Upper lobe of left lung (tissue), 6 donors: Measurements from ENCODE around the gene ZC3H14. TPM values are rescaled to one million over a fixed set of nuclear protein-coding genes. Genes with fewer than 3 reads are reported as not detected.
A peak's percentile ranks its signal among the peaks of the same experiment; 100 is the strongest.

ENCODE experiments used
- ATAC-seq, 2 donors: fragments of 200-7000 bp; cut with Tn5 transposase; one replicate each; pipeline ENCODE4 v1.9.1; 2022; ENCODE audit warnings: mild to moderate bottlenecking in 2 of 2, moderate library complexity in 2 of 2; ENCODE audit not compliant: low FRiP score in 2 of 2
- DNase-seq, 2 donors: peaks; one replicate each; pipeline ENCODE4 v3.0.0-alpha.2; 2019 to 2020
- H3K27ac ChIP-seq, 4 donors: fragments of 200-600 bp; sonication (generic); one replicate each; pipeline ENCODE4 v1.5.1; 2016 to 2019
- H3K27me3 ChIP-seq, 4 donors: fragments of 200-600 bp; sonication (generic); one replicate each; pipeline ENCODE4 v1.5.1; 2017 to 2019
- H3K36me3 ChIP-seq, 4 donors: fragments of 200-600 bp; sonication (generic); one replicate each; pipeline ENCODE4 v1.5.1; 2016 to 2019
- H3K4me1 ChIP-seq, 4 donors: fragments of 200-600 bp; sonication (generic); one replicate each; pipeline ENCODE4 v1.5.1; 2018 to 2019
- H3K4me3 ChIP-seq, 4 donors: fragments of 200-600 bp; sonication (generic); one replicate each; pipeline ENCODE4 v1.5.1; 2017 to 2019; ENCODE audit warnings: mild to moderate bottlenecking in 2 of 4, moderate library complexity in 1 of 4
- H3K9me3 ChIP-seq, 4 donors: fragments of 200-600 bp; sonication (generic); one replicate each; pipeline ENCODE4 v1.5.1; 2018 to 2019
- CTCF ChIP-seq, 6 experiments: fragments of 450-650 bp in 4 of 6; fragments of 200-600 bp in 2 of 6; sonication (generic) in 2 of 6; IDR thresholded peaks; one replicate each; pipeline ENCODE4 v1.5.1; 2016 to 2019; ENCODE audit warnings: antibody characterized with exemption in 6 of 6
- EP300 ChIP-seq, 4 donors: sonication (generic); formaldehyde crosslinking; IDR thresholded peaks; one replicate each; pipeline ENCODE4 v1.5.1; 2017; ENCODE audit warnings: antibody characterized with exemption in 4 of 4, control low read depth in 2 of 4
- POLR2A ChIP-seq, 4 donors: fragments of 450-650 bp; IDR thresholded peaks; one replicate each; pipeline ENCODE4 v1.5.1; 2016 to 2017; ENCODE audit warnings: antibody characterized with exemption in 4 of 4, mild to moderate bottlenecking in 2 of 4
- POLR2AphosphoS5 ChIP-seq, 2 donors: sonication (generic); formaldehyde crosslinking; IDR thresholded peaks; one replicate each; pipeline ENCODE4 v1.5.1; 2017; ENCODE audit warnings: antibody characterized with exemption in 2 of 2
- WGBS, 2 donors: methylation state at CpG; one replicate each; pipeline ENCODE4 v1.1.5; 2017 to 2018; 5-methylcytosine and 5-hydroxymethylcytosine counted together
- total RNA-seq, 6 donors: library from RNA; depleted of rRNA in 4 of 6; stranded (reverse); fragments of >200 nt in 4 of 6; gene quantifications; one replicate each; pipeline versions ENCODE4 v1.1.0 to v1.2.1, GENCODE V29; 2016 to 2021
- donor health status: DM: no; HTN: no; CAD: no; lungs with moderate emphysema.
- donor health status: DM: no; HTN: yes; CAD: no; lungs with severe emphysema.

ZC3H14 gene
- total RNA-seq, 6 donors from 2014 or later: 48.4 to 101 (median 65.3) TPM

- Histone ChIP-seq H3K36me3 (no peaks in the 10 kb centered on the region), H3K4me3 (no peak overlapping the region), H3K9me3 (no peaks in the 10 kb centered on the region), H3K27me3 (no peaks in the 10 kb centered on the region), H3K27ac (no peak overlapping the region), H3K4me1 (no peaks in the 10 kb centered on the region)
- TF ChIP-seq EP300 (IDR thresholded peaks at IDR 0.05): no peak
- TF ChIP-seq POLR2AphosphoS5 (IDR thresholded peaks at IDR 0.05): no peak
- TF ChIP-seq POLR2A (IDR thresholded peaks at IDR 0.05): no peak
- no peak for TF ChIP-seq CTCF (IDR thresholded peaks at IDR 0.05)
- 70 to 85% methylated on average over 6 of the region's 6 CpGs for WGBS, 2 donors
- DNase-seq: no peak
- ATAC-seq: peak in 1 of 2 donors; percentile 59
Measured at GRCh38 chr14:88630565-88630964, 67.7 kb downstream of the ZC3H14 start.

DNA sequence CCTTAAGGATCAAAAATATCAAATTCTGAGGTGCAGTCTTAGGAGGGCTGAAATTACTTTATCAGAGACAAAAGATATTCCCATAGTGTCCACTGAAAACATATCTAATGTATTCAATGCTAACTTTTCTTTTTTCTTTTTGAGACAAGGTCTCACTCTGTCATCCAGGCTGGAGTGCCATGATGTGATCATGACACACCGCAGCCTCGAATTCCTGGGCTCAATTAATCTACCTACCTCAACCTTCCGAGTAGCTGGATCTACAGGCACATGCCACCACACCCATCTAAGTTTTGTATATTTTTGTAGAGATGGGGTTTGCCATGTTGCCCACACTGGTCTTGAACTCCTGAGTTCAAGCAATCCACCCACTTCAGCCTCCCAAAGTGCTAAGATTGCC lies 68.3 kb downstream of the ZC3H14 start:
- Histone ChIP-seq H3K4me3 (no peak overlapping the region), H3K4me1 (no peaks in the 10 kb centered on the region), H3K36me3 (no peaks in the 10 kb centered on the region), H3K27ac (no peak overlapping the region), H3K9me3 (no peaks in the 10 kb centered on the region), H3K27me3 (no peaks in the 10 kb centered on the region)
- DNase-seq (no peak), ATAC-seq (no peak)
- no peak for TF ChIP-seq POLR2AphosphoS5 (IDR thresholded peaks at IDR 0.05)
- no peak for TF ChIP-seq CTCF (IDR thresholded peaks at IDR 0.05)
- TF ChIP-seq POLR2A (IDR thresholded peaks at IDR 0.05): no peak
- WGBS, 2 donors: 59 to 97% methylated on average over 3 of the region's 3 CpGs

GRCh38 chr14:88632512-88632911 lies 69.7 kb downstream of the ZC3H14 start:
- no peaks in the 10 kb centered on the region for H3K36me3 ChIP-seq
- H3K4me1 ChIP-seq: no peaks in the 10 kb centered on the region
- 57 to 66% methylated on average over 2 of the region's 2 CpGs for WGBS, 2 donors
- ATAC-seq: no peak
- no peak for TF ChIP-seq EP300 (IDR thresholded peaks at IDR 0.05)
- no peak for TF ChIP-seq CTCF (IDR thresholded peaks at IDR 0.05)
- TF ChIP-seq POLR2A (IDR thresholded peaks at IDR 0.05): no peak
- no peak for TF ChIP-seq POLR2AphosphoS5 (IDR thresholded peaks at IDR 0.05)
- H3K27me3 ChIP-seq: no peaks in the 10 kb centered on the region
- no peak overlapping the region for H3K4me3 ChIP-seq
- DNase-seq: peak in 1 of 2 donors; percentile 24
- no peak overlapping the region for H3K27ac ChIP-seq
- no peaks in the 10 kb centered on the region for H3K9me3 ChIP-seq

DNA sequence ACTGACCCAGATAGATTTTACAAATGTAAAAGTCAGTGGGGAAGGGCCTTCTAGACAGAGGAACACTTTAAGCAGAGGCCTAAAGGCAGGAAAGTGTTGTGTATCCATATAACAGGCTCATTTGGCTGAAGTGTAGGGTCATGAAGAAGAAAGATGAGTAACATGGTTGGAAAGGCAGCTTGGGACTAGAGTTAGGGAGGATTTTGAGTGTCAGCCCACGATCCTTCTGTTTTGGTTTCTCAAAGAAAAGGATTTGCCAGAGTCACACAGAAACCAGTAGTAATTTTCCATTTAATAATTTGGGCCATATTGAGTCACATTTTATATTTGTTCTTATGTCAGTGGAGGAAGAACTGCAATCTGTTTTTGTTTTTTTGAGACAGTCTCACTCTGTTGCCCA lies 76.4 kb downstream of the ZC3H14 start:
- WGBS, 2 donors: 80 to 91% methylated on average over 1 of the region's 1 CpG
- H3K27ac ChIP-seq: no peak overlapping the region
- no peaks in the 10 kb centered on the region for H3K36me3 ChIP-seq
- H3K4me3 ChIP-seq: no peak overlapping the region
- DNase-seq (no peak), ATAC-seq (peak in 1 of 2 donors; percentile 44)
- H3K4me1 ChIP-seq: no peaks in the 10 kb centered on the region
- TF ChIP-seq POLR2A (IDR thresholded peaks at IDR 0.05) (no peak), CTCF (IDR thresholded peaks at IDR 0.05) (no peak), POLR2AphosphoS5 (IDR thresholded peaks at IDR 0.05) (no peak), EP300 (IDR thresholded peaks at IDR 0.05) (no peak)
- peaks cover 0 to 5% (median 3%) of the 10 kb centered on the region in 4 donors for H3K9me3 ChIP-seq
- no peaks in the 10 kb centered on the region for H3K27me3 ChIP-seq

DNA sequence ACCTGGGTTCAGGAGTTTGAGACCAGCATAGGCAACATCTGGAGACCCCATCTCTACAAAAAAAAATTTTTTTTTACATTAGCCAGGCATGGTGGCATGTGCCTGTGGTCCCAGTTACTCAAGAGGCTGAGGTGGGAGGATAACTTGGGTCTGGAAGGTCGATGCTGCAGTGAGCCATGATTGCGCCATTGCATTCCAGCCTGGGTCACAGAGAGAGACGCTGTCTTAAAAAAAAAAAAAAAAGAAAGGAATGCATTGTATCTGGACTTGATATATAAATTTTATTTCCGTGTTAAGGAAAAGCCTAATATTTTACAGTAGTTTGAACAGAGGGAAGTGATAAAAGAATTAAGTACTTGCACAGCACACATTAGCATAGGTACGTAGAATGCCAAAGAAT lies 97.2 kb downstream of the ZC3H14 start:
- Histone ChIP-seq H3K4me1 (no peaks in the 10 kb centered on the region), H3K36me3 (no peaks in the 10 kb centered on the region), H3K4me3 (no peak overlapping the region), H3K27me3 (no peaks in the 10 kb centered on the region), H3K27ac (no peak overlapping the region), H3K9me3 (no peaks in the 10 kb centered on the region)
- 76 to 80% methylated on average over 5 of the region's 5 CpGs for WGBS, 2 donors
- no peak for ATAC-seq
- no peak for TF ChIP-seq EP300 (IDR thresholded peaks at IDR 0.05)
- DNase-seq: no peak
